Hepatocyte (in vitro differentiated cells): Measurements from ENCODE around the gene SCGB1A1.

Source experiments
- EZH2 ChIP-seq: fragments of 200-600 bp; sonication (generic); IDR thresholded peaks from 2 replicates; pipeline ENCODE4 v1.6.1; 2016; ENCODE audit warnings: antibody characterized with exemption, mild to moderate bottlenecking, borderline replicate concordance
- TF ChIP-seq, protein P1 (sequence below): fragments of 200-600 bp; sonication (generic); IDR thresholded peaks from 2 replicates; pipeline ENCODE4 v1.5.1; 2016; ENCODE audit warnings: antibody characterized with exemption, mild to moderate bottlenecking; ENCODE audit not compliant: poor library complexity

DNA sequence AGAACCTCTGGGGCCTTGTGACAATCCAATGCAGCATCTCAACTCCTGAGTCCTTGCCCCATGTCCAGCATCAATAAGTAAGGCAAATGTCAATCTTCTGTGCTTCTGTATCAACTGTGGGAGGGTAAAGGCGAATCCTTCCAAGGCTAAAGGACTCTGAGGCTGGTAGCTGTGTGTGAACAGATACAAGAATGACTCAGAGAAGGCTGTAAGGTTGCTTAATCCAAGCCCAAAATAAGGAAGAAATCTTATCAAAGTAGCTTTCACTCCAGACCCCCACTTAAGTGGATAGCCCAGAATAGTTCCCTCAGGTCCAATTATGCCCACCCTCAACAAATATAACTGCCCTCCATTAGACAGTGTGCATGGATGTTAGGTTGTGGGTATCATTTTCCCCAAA is 28.1 kb upstream of the SCGB1A1 start:
- TF ChIP-seq, protein P1, sequence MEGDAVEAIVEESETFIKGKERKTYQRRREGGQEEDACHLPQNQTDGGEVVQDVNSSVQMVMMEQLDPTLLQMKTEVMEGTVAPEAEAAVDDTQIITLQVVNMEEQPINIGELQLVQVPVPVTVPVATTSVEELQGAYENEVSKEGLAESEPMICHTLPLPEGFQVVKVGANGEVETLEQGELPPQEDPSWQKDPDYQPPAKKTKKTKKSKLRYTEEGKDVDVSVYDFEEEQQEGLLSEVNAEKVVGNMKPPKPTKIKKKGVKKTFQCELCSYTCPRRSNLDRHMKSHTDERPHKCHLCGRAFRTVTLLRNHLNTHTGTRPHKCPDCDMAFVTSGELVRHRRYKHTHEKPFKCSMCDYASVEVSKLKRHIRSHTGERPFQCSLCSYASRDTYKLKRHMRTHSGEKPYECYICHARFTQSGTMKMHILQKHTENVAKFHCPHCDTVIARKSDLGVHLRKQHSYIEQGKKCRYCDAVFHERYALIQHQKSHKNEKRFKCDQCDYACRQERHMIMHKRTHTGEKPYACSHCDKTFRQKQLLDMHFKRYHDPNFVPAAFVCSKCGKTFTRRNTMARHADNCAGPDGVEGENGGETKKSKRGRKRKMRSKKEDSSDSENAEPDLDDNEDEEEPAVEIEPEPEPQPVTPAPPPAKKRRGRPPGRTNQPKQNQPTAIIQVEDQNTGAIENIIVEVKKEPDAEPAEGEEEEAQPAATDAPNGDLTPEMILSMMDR: no peak
- no peak for TF ChIP-seq EZH2
